SK-N-SH (cell line): ENCODE data around the gene RUVBL2. TPM values are rescaled to one million over a fixed set of nuclear protein-coding genes. Genes with fewer than 3 reads are reported as not detected.

Experiments used
- CTCF ChIA-PET: fragments of 300-600, 350-600 bp; formaldehyde crosslinking; extraction: SDS; loops from one replicate; lab custom pipeline; 2021; lab: Yijun Ruan, JAX
- POLR2A ChIA-PET: fragments of 350-600 bp; sonication (Branson Sonifier 250); formaldehyde crosslinking; extraction: SDS; loops from one replicate; lab custom pipeline; 2020; ENCODE audit warnings: antibody characterized with exemption, inconsistent platforms; lab: Yijun Ruan, JAX
- DNase-seq: peaks from one replicate; pipeline ENCODE4 v3.0.0; 2012
- H2AFZ ChIP-seq: fragments of 200-600 bp; sonication (generic); 2 replicates; pipeline ENCODE4 v1.8.1; 2016; ENCODE audit warnings: antibody characterized with exemption, mild to moderate bottlenecking, low read depth
- H3F3A ChIP-seq: fragments of 200-600 bp; sonication (generic); replicated peaks from 2 replicates; pipeline ENCODE3; 2016; ENCODE audit warnings: antibody characterized with exemption, mild to moderate bottlenecking; ENCODE audit not compliant: insufficient read depth
- H3K27ac ChIP-seq, 2 experiments: fragments of 200-500 bp in 1 of 2; fragments of 200-600 bp in 1 of 2; sonication (Bioruptor generic) in 1 of 2; sonication (generic), shearing (Covaris generic) in 1 of 2; 2 replicates each; pipeline versions ENCODE4 v1.5.1 to v1.6.1; 2014 to 2016; ENCODE audit warnings: low read depth in 2 of 2, inconsistent platforms in 1 of 2, low read length in 1 of 2, mild to moderate bottlenecking in 1 of 2, mixed read lengths in 1 of 2
- H3K27me3 ChIP-seq: fragments of 200-600 bp; sonication (generic), shearing (Covaris generic); 2 replicates; pipeline ENCODE4 v1.6.1; 2016; ENCODE audit warnings: mixed run types; ENCODE audit not compliant: insufficient read depth
- H3K36me3 ChIP-seq, 2 experiments: fragments of 200-500 bp in 1 of 2; fragments of 200-600 bp in 1 of 2; sonication (Bioruptor generic) in 1 of 2; sonication (generic) in 1 of 2; replicated peaks in 1 of 2; 2 replicates each; pipeline versions ENCODE3 to v1.5.1; 2014 to 2016; ENCODE audit warnings: low read length in 1 of 2, mild to moderate bottlenecking in 1 of 2; ENCODE audit not compliant: insufficient read depth in 2 of 2, control insufficient read depth in 1 of 2
- H3K4me1 ChIP-seq, 2 experiments: fragments of 200-500 bp in 1 of 2; fragments of 200-600 bp in 1 of 2; sonication (Bioruptor generic) in 1 of 2; sonication (generic), shearing (Covaris generic) in 1 of 2; 2 replicates each; pipeline versions ENCODE4 v1.5.1 to v1.6.1; 2014 to 2016; ENCODE audit warnings: low read depth in 1 of 2, low read length in 1 of 2, mixed run types in 1 of 2; ENCODE audit not compliant: insufficient read depth in 2 of 2, control insufficient read depth in 1 of 2
- H3K4me2 ChIP-seq: fragments of 200-600 bp; sonication (generic), shearing (Covaris generic); 2 replicates; pipeline ENCODE4 v1.6.1; 2017; ENCODE audit warnings: mixed run types
- H3K4me3 ChIP-seq, 2 experiments: fragments of 200-500 bp in 1 of 2; fragments of 200-600 bp in 1 of 2; sonication (Bioruptor generic) in 1 of 2; sonication (generic), shearing (Covaris generic) in 1 of 2; 2 replicates each; pipeline versions ENCODE4 v1.5.1 to v1.8.1; 2014 to 2016; ENCODE audit warnings: low read depth in 2 of 2, inconsistent platforms in 1 of 2, low read length in 1 of 2, mild to moderate bottlenecking in 1 of 2, mixed read lengths in 1 of 2, moderate library complexity in 1 of 2
- H3K79me2 ChIP-seq: fragments of 200-600 bp; sonication (generic); 2 replicates; pipeline ENCODE4 v1.8.1; 2017; ENCODE audit warnings: mild to moderate bottlenecking; ENCODE audit not compliant: insufficient read depth
- H3K9ac ChIP-seq: fragments of 200-600 bp; sonication (generic); 2 replicates; pipeline ENCODE4 v1.6.1; 2017; ENCODE audit warnings: mixed run types
- H3K9me2 ChIP-seq: fragments of 200-600 bp; sonication (generic); 2 replicates; pipeline ENCODE4 v1.6.1; 2017; ENCODE audit warnings: mixed run types
- H3K9me3 ChIP-seq: fragments of 200-600 bp; sonication (generic); 2 replicates; pipeline ENCODE4 v1.6.1; 2017; ENCODE audit warnings: mixed run types, mild to moderate bottlenecking, moderate library complexity
- H4K20me1 ChIP-seq: fragments of 200-600 bp; sonication (generic); 2 replicates; pipeline ENCODE4 v1.6.1; 2017; ENCODE audit warnings: mild to moderate bottlenecking, mixed run types; ENCODE audit not compliant: insufficient read depth
- CTCF ChIP-seq: fragments of 200-600 bp; sonication (generic); IDR thresholded peaks from 2 replicates; pipeline ENCODE4 v1.6.1; 2017; ENCODE audit warnings: antibody characterized with exemption, mild to moderate bottlenecking, moderate library complexity
- EP300 ChIP-seq, 2 experiments: IDR thresholded peaks; 2 replicates each; pipeline versions ENCODE4 v1.4.0 to v1.6.1; 2012; ENCODE audit warnings: borderline replicate concordance in 1 of 2, low read depth in 1 of 2, low read length in 1 of 2
- FOSL2 ChIP-seq: IDR thresholded peaks from 2 replicates; pipeline ENCODE4 v1.4.0; 2012; ENCODE audit warnings: low read depth, mild to moderate bottlenecking, moderate library complexity, borderline replicate concordance
- FOXM1 ChIP-seq: IDR thresholded peaks from 2 replicates; pipeline ENCODE4 v1.4.0; 2012; ENCODE audit warnings: low read depth, mild to moderate bottlenecking
- JUND ChIP-seq: IDR thresholded peaks from 2 replicates; pipeline ENCODE4 v1.4.0; 2012
- MEF2A ChIP-seq: IDR thresholded peaks from 2 replicates; pipeline ENCODE4 v1.4.0; 2012; ENCODE audit warnings: low read depth, borderline replicate concordance
- NFIC ChIP-seq: IDR thresholded peaks from 2 replicates; pipeline ENCODE4 v1.4.0; 2012; ENCODE audit warnings: borderline replicate concordance
- POLR2AphosphoS5 ChIP-seq: IDR thresholded peaks from 2 replicates; pipeline ENCODE4 v1.6.1; 2012; ENCODE audit warnings: low read depth, low read length
- REST ChIP-seq: IDR thresholded peaks from 2 replicates; pipeline ENCODE4 v1.6.1; 2012; ENCODE audit warnings: mild to moderate bottlenecking, low read depth, low read length, moderate library complexity
- RXRA ChIP-seq: IDR thresholded peaks from 2 replicates; pipeline ENCODE4 v1.4.0; 2012; ENCODE audit warnings: low read depth, mild to moderate bottlenecking, borderline replicate concordance
- SIN3A ChIP-seq: IDR thresholded peaks from 2 replicates; pipeline ENCODE4 v1.6.1; 2012; ENCODE audit warnings: low read depth, mild to moderate bottlenecking, low read length, moderate library complexity, borderline replicate concordance
- TCF12 ChIP-seq: IDR thresholded peaks from 2 replicates; pipeline ENCODE4 v1.4.0; 2012
- YY1 ChIP-seq: IDR thresholded peaks from 2 replicates; pipeline ENCODE4 v1.4.0; 2012; ENCODE audit warnings: low read depth, mild to moderate bottlenecking
- ZBTB33 ChIP-seq: IDR thresholded peaks from 2 replicates; pipeline ENCODE4 v1.4.0; 2012; ENCODE audit warnings: low read depth, borderline replicate concordance
- WGBS: methylation state at CpG from one replicate; pipeline ENCODE4 v1.1.6; 2017; ENCODE audit warnings: low lambda C conversion rate; 5-methylcytosine and 5-hydroxymethylcytosine counted together
- polyA plus RNA-seq, 3 experiments: library from polyadenylated mRNA; depleted of rRNA; stranded (reverse); fragments of >200 nt; gene quantifications; 2 replicates each; pipeline ENCODE4 v1.2.3, GENCODE V29; 2012

The RUVBL2 gene
- polyA plus RNA-seq, 1 of the 3 experiments (the other 2 are of a cell fraction): 459 TPM

GRCh38 chr19:48950830-48951519 is 42.7 kb upstream of the RUVBL2 start:
- H3K4me1 ChIP-seq: peaks cover 4 to 8% of the 10 kb centered on the region in 2 experiments; a peak in 2 of 4 replicates
- no peak overlapping the region for H2AFZ ChIP-seq
- POLR2A ChIA-PET: no interaction called here
- peaks cover 13% of the 10 kb centered on the region for H3K79me2 ChIP-seq
- H3K27me3 ChIP-seq: no peaks in the 10 kb centered on the region
- H4K20me1 ChIP-seq: no peaks in the 10 kb centered on the region
- no peak overlapping the region for H3K9ac ChIP-seq
- no peaks in the 10 kb centered on the region for H3K9me3 ChIP-seq
- DNase-seq: no peak
- CTCF ChIA-PET: interaction anchor here (2.9 kb wide), 1 partner anchor 20 kb away, joined by 7 read pairs; no protein-coding TSS in a partner anchor
- H3F3A ChIP-seq: no peaks in the 10 kb centered on the region
- H3K4me2 ChIP-seq: no peak overlapping the region
- WGBS: 65% methylated on average over 9 of the region's 9 CpGs
- H3K36me3 ChIP-seq: peaks cover 0 to 3% of the 10 kb centered on the region in 2 experiments
- H3K9me2 ChIP-seq: no peaks in the 10 kb centered on the region
- no peak for TF ChIP-seq FOSL2
- TF ChIP-seq EP300 (IDR thresholded peaks at IDR 0.05; ENCODE audit: borderline replicate concordance in 1 of 2, low read depth in 1 of 2, low read length in 1 of 2): no peak
- no peak for TF ChIP-seq NFIC
- no peak for TF ChIP-seq REST
- TF ChIP-seq RXRA: no peak
- TF ChIP-seq CTCF: no peak
- no peak for TF ChIP-seq POLR2AphosphoS5
- TF ChIP-seq SIN3A: no peak
- no peak for TF ChIP-seq ZBTB33
- TF ChIP-seq YY1: no peak
- no peak for TF ChIP-seq MEF2A
- TF ChIP-seq FOXM1: no peak
- no peak for TF ChIP-seq JUND
- no peak for TF ChIP-seq TCF12
- no peak overlapping the region for H3K27ac ChIP-seq
- no peak overlapping the region for H3K4me3 ChIP-seq
